MCF 10A (cell line): ENCODE data around the gene IVD. TPM values are rescaled to one million over a fixed set of nuclear protein-coding genes. Genes with fewer than 3 reads are reported as not detected.

Source experiments
- BruUV-seq: library from RNA; stranded (reverse); fragments of 400-500 nt; replicated peaks from 2 replicates; lab custom pipeline; 2021; lab: Mats Ljungman, UMichigan
- CTCF ChIA-PET: fragments of 300-600 bp; sonication (Branson Sonifier 250); formaldehyde crosslinking; extraction: SDS; loops from one replicate; lab custom pipeline; 2021; ENCODE audit warnings: antibody characterized with exemption, inconsistent platforms; lab: Yijun Ruan, JAX
- POLR2A ChIA-PET: fragments of 300-600, 350-650 bp; sonication (Branson Sonifier 250); formaldehyde crosslinking; extraction: SDS; loops from one replicate; lab custom pipeline; 2020; ENCODE audit warnings: antibody characterized with exemption, inconsistent platforms; lab: Yijun Ruan, JAX
- DNase-seq: peaks from one replicate; pipeline ENCODE4 v3.0.0-alpha.2; 2018; ENCODE audit not compliant: unreplicated experiment
- H3K27ac Mint-ChIP-seq: one replicate; pipeline ENCODE4 v1.8.0; 2022; ENCODE audit warnings: mild to moderate bottlenecking, low read depth, mixed read lengths; ENCODE audit not compliant: unreplicated experiment
- H3K27me3 Mint-ChIP-seq: one replicate; pipeline ENCODE4 v1.8.0; 2022; ENCODE audit warnings: mixed read lengths; ENCODE audit not compliant: insufficient read depth, unreplicated experiment
- H3K36me3 Mint-ChIP-seq: one replicate; pipeline ENCODE4 v1.8.0; 2022; ENCODE audit warnings: mild to moderate bottlenecking, moderate library complexity, mixed read lengths; ENCODE audit not compliant: insufficient read depth, unreplicated experiment
- H3K4me1 Mint-ChIP-seq: one replicate; pipeline ENCODE4 v1.8.0; 2022; ENCODE audit warnings: mixed read lengths; ENCODE audit not compliant: insufficient read depth, unreplicated experiment
- H3K4me3 Mint-ChIP-seq: one replicate; pipeline ENCODE4 v1.8.0; 2022; ENCODE audit warnings: mild to moderate bottlenecking, moderate library complexity, mixed read lengths; ENCODE audit not compliant: unreplicated experiment
- H3K9me3 Mint-ChIP-seq: one replicate; pipeline ENCODE4 v1.8.0; 2022; ENCODE audit warnings: mixed read lengths; ENCODE audit not compliant: unreplicated experiment
- intact Hi-C: fragments of 100-400 bp; cut with micrococcal nuclease; formaldehyde crosslinking; loops from 2 replicates; pipeline ENCODE4 v1.14.1; 2022
- total RNA-seq: library from RNA; stranded (reverse); gene quantifications from 2 replicates; pipeline ENCODE4 v1.2.3, GENCODE V29; 2022
- TF ChIP-seq, protein P1 (sequence below): fragments of 200-600 bp; IDR thresholded peaks from one replicate; pipeline ENCODE4 v1.8.0; 2022; ENCODE audit warnings: antibody characterized with exemption, mild to moderate bottlenecking; ENCODE audit not compliant: unreplicated experiment

Gene IVD
- total RNA-seq, 1 experiment from 2014 or later = 61.6 TPM

DNA sequence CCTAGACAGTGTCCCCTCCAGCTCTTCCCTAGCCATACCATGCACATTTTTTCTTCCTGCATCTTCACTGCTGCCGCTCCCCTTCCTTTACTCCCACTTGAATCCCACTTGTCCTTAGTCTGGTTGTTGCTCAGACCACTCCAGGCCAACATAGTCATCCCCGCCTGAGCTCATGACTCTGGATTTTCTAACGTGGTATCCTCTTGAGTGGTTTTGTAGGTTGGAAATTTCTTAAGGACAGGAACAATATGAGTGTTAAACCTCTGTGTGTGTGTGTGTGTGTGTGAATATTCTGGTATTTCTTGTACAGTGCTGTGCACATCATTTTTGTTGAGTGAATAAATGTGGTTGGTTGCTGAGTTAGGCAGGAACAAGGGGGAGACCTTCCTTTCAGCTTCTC, 38.3 kb downstream of the IVD start:
- CTCF ChIA-PET = interaction anchor here (0.6 to 1.5 kb wide), 3 partner anchors 9 to 146 kb away, joined by 3 to 5 read pairs (median 4); no protein-coding TSS in a partner anchor
- H3K4me3 Mint-ChIP-seq = peak overlapping the region; percentile 17
- H3K9me3 Mint-ChIP-seq = no peaks in the 10 kb centered on the region
- no peaks in the 10 kb centered on the region for H3K27me3 Mint-ChIP-seq
- BruUV-seq = no TSS peak
- H3K4me1 Mint-ChIP-seq = peaks cover 33% of the 10 kb centered on the region
- H3K27ac Mint-ChIP-seq = no peak overlapping the region
- H3K36me3 Mint-ChIP-seq = no peaks in the 10 kb centered on the region
- intact Hi-C loops = loop anchor here (10.0 kb wide), 1 partner anchor 121 kb away; the partner anchor contains the start of genes CCDC32 and RPUSD2
- no peak for DNase-seq
- TF ChIP-seq, protein P1, sequence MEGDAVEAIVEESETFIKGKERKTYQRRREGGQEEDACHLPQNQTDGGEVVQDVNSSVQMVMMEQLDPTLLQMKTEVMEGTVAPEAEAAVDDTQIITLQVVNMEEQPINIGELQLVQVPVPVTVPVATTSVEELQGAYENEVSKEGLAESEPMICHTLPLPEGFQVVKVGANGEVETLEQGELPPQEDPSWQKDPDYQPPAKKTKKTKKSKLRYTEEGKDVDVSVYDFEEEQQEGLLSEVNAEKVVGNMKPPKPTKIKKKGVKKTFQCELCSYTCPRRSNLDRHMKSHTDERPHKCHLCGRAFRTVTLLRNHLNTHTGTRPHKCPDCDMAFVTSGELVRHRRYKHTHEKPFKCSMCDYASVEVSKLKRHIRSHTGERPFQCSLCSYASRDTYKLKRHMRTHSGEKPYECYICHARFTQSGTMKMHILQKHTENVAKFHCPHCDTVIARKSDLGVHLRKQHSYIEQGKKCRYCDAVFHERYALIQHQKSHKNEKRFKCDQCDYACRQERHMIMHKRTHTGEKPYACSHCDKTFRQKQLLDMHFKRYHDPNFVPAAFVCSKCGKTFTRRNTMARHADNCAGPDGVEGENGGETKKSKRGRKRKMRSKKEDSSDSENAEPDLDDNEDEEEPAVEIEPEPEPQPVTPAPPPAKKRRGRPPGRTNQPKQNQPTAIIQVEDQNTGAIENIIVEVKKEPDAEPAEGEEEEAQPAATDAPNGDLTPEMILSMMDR = no peak
- POLR2A ChIA-PET = interaction anchor here (1.2 to 4.6 kb wide), 2 partner anchors 12 to 25 kb away, joined by 3 to 25 read pairs; no protein-coding TSS in a partner anchor

DNA sequence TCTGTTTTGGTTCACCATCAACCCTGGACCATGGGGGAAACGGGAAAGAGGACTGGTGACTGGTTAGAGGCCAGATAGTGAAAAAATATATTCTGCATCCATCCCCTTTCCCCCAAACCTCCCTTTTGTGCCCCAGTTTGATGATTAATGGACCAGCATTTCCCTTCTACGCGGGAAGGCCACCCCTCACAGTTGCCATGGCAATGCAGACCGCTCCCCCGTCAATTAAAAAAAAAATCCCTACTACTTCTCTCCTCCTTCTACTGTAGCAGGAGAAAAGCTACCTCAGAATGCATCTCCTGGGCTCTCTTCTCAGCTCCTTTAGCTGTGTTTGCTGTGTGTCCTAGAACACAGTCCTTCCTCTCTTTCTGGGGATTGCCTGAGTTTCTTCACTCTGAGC, 39.1 kb downstream of the IVD start:
- Mint-ChIP-seq H3K27me3 (no peaks in the 10 kb centered on the region), H3K4me3 (no peak overlapping the region), H3K9me3 (no peaks in the 10 kb centered on the region), H3K4me1 (peaks cover 33% of the 10 kb centered on the region), H3K27ac (peak overlapping the region; percentile 85), H3K36me3 (no peaks in the 10 kb centered on the region)
- CTCF ChIA-PET = interaction anchor here (0.6 to 1.5 kb wide), 5 partner anchors 14 to 108 kb away, joined by 3 to 4 read pairs (median 3); no protein-coding TSS in a partner anchor
- TF ChIP-seq, protein P1 = no peak
- no peak for DNase-seq
- BruUV-seq = no TSS peak
- intact Hi-C loops = loop anchor here (10.0 kb wide), 1 partner anchor 120 kb away; the partner anchor contains the start of genes CCDC32 and RPUSD2
- POLR2A ChIA-PET = interaction anchor here (1.2 to 4.6 kb wide), 3 partner anchors 11 to 123 kb away, joined by 3 to 25 read pairs (median 6); no protein-coding TSS in a partner anchor

DNA sequence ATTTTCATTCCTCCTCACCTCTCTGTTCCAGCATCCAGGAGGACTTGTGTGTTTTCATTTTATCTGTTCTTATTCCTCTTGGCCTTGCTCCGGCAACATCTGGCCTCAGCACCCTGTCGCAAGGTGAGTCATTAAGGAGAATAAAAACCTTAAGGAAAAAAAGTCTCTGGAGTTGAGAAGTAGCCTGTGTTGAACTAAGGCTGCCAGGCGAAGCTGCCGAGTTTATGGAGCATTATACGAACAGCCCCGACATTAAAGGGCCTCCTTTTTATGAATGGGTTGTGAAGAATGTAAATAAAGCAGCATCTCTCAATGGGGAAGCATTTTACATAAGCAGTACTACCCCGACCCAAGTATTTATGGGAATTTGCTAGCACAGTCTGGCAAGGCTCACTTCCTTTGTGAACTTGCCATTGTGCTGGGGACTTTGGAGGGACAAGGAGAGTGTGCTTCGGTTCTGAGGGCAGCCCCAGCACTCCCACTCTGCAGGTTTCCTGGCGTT, 39.9 kb downstream of the IVD start:
- no TSS peak for BruUV-seq
- H3K27me3 Mint-ChIP-seq = no peaks in the 10 kb centered on the region
- CTCF ChIA-PET = interaction anchor here (0.6 to 1.4 kb wide), 4 partner anchors 14 to 107 kb away, joined by 3 to 4 read pairs (median 3); no protein-coding TSS in a partner anchor
- peak; percentile 56 for DNase-seq
- TF ChIP-seq, protein P1 = no peak
- POLR2A ChIA-PET = interaction anchor here (0.8 to 4.6 kb wide), 4 partner anchors 10 to 122 kb away, joined by 4 to 25 read pairs (median 6); partner anchors contain the start of gene CHST14
- no peak overlapping the region for H3K4me3 Mint-ChIP-seq
- H3K36me3 Mint-ChIP-seq = no peaks in the 10 kb centered on the region
- H3K27ac Mint-ChIP-seq = peak overlapping the region; percentile 85
- intact Hi-C loops = loop anchor here (10.0 kb wide), 1 partner anchor 119 kb away; the partner anchor contains the start of genes CCDC32 and RPUSD2
- no peaks in the 10 kb centered on the region for H3K9me3 Mint-ChIP-seq
- peaks cover 28% of the 10 kb centered on the region for H3K4me1 Mint-ChIP-seq

DNA sequence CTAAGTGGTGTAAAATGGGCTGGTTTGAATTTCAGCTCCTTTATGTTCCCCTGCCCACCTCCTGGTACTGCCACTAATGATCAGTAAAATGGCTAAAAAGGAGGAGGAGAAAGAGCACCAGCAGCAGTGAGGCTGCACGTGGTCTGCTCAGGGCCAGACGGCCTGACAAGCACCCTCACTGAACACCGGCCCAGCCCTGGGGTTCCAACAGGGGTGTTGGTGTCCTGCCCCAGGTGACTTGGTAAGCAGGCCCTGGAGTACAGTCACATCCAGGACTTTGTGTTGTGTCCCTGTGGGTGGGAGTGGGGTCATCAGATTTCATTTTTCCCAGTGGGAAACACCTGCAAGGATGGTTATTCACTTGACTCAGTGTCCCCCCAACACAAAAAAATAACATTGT, 40.5 kb downstream of the IVD start:
- no peak overlapping the region for H3K4me3 Mint-ChIP-seq
- DNase-seq = no peak
- no TSS peak for BruUV-seq
- intact Hi-C loops = loop anchor here (10.0 kb wide), 1 partner anchor 119 kb away; the partner anchor contains the start of genes CCDC32 and RPUSD2
- CTCF ChIA-PET = interaction anchor here (1.1 to 1.4 kb wide), 2 partner anchors 13 to 26 kb away, joined by 3 to 4 read pairs; no protein-coding TSS in a partner anchor
- no peak overlapping the region for H3K27ac Mint-ChIP-seq
- H3K9me3 Mint-ChIP-seq = no peaks in the 10 kb centered on the region
- TF ChIP-seq, protein P1 = no peak
- peaks cover 28% of the 10 kb centered on the region for H3K4me1 Mint-ChIP-seq
- POLR2A ChIA-PET = interaction anchor here (0.8 to 4.6 kb wide), 3 partner anchors 10 to 25 kb away, joined by 4 to 25 read pairs (median 6); partner anchors contain the start of gene CHST14
- H3K36me3 Mint-ChIP-seq = no peaks in the 10 kb centered on the region
- no peaks in the 10 kb centered on the region for H3K27me3 Mint-ChIP-seq
